HG02610 (cell line): ENCODE measurements around the gene DVL2.

Experiments used
- ATAC-seq: cut with Tn5 transposase; IDR thresholded peaks from one replicate; pipeline ENCODE4 v1.9.1; 2021; ENCODE audit warnings: mild to moderate bottlenecking, moderate library complexity; ENCODE audit not compliant: unreplicated experiment

Gene DVL2

DNA sequence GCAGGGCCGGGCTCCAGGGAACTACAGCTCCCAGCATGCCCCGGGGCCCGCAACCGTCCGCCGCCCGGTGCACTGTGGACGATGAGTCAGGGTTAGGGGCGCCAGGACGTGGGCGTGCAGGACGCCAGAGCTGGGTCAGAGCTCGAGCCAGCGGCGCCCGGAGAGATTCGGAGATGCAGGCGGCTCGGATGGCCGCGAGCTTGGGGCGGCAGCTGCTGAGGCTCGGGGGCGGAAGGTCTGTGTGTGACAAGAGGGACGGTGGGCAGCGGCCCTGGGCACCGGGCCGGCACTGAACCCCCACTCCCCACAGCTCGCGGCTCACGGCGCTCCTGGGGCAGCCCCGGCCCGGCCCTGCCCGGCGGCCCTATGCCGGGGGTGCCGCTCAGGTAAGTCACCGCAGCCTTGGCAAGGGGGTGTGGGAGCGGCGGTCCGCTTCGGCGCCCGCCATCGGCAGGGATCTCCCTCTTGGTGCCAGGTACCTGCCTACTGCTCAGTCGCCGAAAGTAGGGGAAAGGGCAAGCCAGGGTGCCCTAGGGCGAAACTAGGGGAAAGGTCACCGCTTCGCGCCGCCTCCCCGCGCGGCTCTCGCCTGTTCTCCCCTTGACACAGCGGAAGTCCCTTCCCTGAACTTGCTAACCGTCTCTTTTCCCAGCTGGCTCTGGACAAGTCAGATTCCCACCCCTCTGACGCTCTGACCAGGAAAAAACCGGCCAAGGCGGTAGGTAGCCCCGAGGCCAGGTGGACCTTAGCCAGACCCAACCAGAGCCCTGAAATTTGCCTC, 14.3 kb downstream of the DVL2 start, which contains the start of the genes ACADVL and DLG4:
ACADVL (plus strand) TSS at position 127 of the 781 bp plus-strand sequence; CDS start at position 174, 47 bp downstream.
DLG4 (minus strand) TSS at position 25 of the 781 bp plus-strand sequence.
- peak; percentile 65 for ATAC-seq

DNA sequence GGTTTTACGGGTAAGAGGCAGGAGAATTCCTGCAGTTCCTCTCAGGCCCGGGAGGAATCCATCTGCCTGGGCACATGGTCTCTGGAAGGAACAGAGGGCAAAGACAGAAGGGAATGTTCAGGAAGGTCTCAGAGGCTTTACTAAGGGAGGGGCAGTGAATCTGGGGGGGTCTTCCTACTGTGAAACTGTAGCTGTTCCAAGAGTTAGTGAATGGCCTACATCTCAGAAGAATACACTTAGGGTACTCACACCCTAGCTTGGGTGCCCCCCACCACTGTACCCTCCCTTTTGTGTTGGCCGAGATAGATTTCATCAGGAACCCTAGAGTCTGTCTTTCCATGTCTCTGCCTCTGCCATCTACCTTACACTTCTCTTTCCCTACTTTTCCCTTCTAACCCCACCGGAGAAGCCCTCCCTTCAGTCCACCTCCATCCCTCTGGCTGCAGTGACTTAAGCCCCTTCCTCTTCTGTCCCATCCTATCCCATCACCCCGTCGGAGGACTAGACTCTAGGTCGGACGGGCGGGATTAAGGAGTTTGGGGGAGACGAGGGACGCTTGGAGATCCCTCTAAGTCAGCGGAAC, 15.0 kb downstream of the DVL2 start:
- ATAC-seq, result no peak

DNA sequence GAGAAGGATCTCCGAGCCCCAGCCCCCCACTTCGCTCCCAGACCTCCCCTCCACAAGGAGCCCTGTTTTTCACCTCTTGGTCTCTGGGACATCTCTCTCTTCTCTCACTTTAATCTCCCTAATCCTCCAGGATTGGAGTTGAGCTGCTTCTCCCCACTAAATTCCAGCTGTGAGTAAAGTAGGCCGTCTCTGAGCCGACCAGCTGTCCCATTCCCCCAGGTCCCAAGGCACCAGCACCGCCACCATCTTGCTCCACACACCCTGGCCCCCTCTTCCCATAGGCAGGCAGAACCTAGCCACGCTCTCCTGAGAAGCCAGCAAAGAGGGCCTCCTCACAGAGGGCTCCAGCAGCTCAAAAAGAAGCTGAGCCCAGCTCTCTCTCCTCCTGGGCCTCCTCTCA, 15.6 kb downstream of the DVL2 start:
- ATAC-seq, result no peak

DNA sequence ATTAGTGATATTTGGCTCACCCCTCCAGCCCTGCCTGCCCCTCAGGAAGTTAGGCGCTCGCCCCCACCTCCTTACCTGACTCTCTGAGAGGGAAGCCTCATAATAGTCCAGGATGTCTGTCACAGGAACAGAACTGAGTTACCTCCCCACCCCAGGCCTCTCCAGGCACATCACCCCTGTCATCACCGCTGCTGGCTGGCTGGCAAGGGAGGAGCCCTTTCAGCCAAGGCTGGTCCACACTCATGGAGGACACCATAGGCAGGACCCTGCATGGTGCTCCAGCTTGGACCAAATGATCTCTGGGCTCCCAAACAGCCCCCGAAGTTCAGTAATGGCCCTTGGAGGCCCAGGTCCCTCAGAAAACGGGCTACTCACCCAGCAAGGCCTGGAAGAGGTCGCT, 16.2 kb downstream of the DVL2 start:
- no peak for ATAC-seq

DNA sequence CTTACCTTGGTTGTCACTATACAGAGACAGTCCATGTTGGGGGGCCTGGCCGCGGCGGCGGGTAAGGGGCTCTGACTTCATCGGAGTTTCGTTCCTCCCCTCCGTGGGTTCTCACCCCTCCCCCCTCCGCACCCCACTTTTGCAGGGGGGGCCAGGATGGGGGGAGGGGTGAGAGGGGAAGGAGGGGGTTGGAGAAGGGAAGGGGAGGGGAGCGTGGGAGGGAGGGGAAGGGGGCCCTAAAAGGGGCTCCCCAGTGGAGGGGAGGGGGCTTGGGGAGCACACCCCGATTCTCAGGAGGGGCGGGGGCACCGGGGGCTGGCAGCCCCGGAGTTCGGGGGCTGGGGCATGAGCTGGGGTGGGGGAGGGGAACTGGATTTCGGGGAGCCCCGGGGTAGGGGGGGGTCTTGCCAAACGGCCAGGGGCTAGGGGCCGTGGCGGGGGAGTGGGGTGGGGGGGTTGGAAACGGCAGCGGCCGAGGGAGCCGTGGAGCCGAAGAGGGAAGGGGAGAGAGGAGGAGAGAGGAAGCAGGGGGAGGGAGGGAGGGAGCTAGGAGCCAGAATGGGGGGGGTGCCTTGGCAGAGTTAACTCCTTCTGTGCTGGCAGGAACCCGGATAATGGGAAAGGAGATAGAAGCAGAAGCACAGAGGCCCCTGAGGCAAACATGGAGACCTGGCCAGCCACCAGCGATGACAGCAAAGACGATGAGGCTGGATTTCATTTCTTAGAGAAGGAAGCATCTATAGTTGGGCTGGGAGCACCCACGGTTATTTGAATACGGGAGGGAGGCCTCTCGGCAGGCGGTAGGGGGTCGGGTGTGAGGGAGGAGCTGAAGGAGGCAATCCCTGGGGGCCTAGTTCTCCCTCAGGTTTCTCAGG, 17.0 kb downstream of the DVL2 start:
- no peak for ATAC-seq

DNA sequence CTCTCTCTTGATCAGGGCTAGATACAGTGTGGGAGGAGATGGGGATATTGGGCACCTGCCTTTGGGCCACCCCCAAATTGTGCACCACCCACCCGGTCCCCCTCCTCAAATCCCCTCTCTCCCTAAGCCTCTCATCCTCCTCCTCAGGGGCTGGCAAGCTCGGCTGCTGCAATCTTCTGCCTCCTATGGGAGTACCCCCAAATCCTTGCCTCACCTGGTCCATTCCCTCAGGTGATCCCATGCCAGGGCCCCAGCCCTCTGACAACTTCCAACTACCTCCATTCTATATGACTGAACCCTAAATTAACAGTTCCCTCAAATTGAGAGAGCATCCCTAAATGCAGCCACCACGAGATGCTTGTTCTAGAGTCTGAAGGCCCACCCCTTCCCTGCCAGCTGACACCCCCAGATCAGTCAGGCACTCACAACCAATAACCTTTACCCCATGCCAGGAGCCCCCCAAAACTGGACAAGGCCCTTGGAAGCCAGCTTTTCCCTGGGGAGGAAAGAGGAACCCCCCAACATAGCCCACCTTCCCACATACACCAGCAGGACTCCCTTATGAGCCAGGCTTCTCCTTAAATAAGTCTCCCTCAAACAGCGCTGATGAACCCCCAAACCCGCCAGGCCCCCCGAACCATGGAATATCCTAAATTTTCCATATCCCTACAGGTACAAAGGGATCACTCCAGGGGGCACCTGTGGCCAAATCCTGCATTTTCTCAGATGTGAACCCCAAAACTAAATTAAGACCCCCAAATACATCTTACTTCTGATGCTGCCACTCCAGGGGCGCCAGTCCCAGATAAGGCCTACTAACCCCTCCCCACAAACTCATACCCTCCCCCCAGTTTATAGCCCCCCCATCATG, 17.8 kb downstream of the DVL2 start:
- ATAC-seq, result no peak

DNA sequence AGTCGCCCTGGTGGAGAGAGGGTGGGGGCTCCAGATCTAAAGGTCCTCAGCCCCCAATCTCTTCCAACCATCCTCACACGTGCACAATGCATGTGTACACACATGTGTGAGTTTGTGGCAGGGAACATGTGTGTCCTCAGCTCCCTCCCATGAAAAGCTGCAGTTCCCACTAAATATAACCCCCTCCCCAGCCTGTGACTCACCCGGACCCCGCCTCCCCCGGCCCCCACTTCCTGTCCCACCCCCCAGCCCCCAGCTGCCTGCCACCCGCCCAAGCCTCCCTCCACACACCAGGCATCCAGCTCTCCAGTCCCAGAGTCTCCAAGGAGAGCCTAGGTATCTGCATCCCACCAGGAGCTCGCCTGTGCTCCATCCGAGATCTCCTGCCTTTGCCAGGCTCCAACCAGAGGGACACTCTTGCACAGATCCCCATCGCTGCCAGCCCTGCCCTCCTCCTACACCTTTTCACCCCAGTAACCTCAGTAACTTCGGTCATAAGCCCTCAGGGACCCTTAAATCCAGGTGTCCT, 18.6 kb downstream of the DVL2 start:
- ATAC-seq, result no peak

DNA sequence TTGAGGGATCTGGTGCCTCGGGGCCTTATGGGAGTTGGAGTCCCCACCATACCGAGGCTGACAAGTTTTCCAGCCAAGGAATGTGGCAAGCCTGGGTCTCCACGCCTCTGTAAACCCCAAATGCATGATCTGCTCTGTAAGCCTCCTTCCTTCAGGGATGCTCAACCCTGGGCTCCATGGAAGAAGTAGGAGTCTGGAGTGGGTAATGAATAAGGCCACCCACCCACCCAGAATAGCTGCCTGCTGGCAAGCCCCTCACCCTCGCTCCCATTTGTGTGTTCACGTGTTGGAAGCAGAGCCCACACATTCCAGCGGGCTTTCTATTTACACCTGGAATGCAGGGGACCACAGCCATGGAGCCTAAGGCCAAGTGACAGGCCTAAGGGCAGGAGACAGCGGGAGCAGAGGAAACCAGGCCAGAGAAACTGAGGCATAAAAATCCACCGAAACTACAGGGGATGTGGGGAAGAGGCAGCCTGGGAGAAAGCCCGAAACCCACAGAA, 19.1 kb downstream of the DVL2 start:
- no peak for ATAC-seq

DNA sequence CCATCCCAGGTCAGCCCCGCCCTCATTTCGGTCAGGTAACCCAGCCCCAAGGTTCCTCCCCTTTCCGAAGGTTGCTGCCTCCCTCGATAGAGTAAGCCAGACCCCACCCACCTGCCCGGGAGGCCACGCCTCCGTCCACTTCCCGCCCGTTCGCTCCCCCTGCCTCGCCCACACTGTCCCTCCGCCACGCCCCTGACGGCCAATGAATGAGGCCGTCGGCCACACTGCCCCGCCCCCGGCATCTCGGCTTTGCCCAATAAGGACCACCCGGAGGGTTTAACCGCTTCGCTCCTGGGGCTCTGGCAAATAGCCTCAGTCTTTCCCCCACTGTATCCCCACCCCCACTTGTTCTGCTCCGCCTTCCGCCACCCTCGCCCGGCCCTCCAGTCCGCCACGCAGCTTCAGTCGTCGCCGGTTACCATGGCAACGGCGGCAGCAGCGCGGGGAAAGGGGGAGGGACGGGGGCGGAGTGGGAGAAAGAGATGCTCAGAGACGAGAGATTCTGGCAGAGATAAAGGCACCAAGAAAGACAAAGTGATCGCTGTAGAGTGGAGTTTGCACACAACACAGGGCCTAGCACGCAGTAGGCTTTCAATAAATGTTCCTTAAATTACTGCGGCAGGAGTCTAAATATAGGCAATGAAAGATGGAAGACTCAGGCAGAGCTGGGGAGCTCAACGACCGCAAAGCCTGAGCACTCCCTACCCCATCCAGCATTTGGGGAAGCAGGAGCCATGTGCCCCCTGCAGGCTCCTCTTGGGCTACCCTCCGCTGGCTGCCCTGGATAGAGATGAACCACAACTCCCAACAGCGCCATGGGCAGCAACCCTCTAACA, 19.8 kb downstream of the DVL2 start:
- peak; percentile 72 for ATAC-seq

DNA sequence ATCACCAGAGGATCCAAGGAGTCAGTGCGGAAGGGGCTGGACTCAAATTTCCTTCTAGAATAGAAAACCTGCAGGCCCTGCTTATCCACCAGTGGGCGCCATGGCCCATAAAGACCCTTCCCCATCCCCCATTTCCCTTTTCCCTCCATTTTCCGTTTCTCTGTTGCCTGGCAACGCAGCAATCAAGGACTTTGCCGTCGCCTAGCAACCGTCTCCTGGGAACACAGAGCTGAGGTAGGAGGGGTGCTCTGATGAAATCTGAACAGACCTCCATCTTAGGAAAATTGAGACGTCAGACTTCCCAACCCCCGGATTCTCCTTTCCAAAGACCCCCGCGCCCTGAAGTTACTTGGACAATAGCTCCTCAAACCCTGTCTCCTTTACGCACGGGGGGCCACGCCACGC, 20.4 kb downstream of the DVL2 start:
- no peak for ATAC-seq

DNA sequence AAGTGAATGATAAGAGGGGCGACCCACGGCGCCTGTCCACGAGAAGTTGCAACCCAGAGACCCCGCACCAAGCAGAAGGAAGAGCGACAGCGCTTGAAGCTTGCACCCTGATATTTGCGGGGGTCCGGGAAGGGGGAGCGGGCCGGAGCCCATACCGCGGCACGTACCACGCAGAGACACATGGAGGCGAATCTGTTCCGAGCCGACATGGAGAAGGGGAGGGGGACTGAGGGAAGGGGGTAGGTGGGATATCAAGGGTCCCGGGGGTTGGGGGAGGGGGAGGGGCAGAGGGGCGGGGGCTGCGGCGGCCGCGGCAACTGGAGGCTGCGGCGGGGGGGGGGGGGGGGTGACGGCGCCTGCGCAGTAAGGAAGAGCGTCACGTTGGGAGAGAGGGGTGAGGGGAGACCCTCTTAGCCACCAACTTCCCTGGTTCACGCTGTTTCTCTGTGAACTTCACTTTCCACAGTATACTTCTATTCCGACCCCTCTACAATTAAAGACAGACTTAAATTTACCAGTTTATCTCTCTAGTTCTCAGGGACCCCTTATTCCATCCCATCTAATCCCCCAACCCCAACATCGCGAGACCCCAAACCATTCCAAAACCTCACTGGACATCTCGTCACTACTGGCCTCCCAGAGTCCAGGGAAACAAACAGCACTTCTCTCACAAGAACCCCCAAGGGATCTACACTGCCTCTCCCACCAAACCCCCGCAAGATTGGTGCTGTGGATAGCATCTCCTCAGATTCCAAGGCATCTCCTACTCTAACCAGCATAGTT, 22.6 kb downstream of the DVL2 start:
- no peak for ATAC-seq

DNA sequence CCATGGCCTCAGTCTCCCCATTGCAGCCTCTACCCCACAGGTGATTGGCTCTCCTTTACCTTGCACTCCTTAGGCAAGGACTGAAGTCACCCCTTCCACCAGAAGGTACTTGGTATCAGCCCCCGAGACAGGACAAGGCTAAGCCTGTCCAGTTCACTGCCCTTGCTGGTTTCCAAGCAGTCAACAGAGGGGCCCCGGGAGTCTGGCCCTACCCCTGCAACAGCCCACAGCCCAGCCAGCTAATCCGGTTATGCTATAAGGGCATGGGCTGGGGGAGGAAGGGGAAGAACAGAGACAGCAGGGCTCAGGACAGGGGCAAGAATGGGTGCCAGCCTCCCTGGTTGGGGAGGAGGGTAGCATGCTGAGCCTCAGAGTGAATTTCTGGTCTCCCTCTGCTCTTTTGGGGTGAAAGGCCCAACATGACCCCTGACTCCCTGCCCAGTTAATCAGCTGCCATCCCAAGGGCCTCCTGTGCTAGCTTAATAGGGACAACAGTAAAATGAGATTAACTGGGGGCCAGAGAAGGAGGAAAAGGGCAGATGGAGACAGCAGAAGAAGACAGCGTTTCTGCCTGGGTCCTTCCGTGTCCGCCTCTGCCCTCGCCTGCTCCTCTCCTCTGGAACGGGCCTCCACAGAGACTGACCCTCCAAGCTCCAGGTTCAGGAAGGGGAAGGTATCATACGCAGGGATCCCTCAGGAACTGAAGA, 25.4 kb downstream of the DVL2 start:
- no peak for ATAC-seq

DNA sequence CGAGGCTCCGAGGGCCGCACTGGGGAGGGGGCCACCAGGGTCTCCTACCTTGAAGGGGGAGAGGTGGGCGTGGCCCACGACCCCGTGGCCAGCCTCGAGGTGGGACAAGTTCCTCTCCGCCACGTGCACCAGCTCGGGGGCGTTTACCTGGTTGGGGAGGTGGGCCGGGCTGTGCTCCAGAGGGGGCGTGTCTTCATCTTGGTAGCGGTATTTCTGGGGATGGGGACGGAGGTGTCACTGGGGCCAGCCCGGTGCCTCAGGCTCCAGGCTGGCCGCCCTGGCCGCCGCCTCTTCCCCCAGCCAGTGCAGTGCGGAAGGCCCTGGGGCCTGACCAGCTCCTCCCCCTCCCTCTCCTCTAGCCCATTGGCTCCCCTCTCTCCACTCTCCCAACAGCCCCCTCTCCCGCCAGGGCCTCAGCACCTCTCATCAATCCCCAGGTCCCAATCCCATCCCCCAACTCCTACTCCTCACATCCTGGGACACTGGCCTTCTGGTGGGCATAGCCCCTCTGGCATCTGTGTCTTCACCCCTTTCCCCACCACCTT, 26.2 kb downstream of the DVL2 start:
- no peak for ATAC-seq

DNA sequence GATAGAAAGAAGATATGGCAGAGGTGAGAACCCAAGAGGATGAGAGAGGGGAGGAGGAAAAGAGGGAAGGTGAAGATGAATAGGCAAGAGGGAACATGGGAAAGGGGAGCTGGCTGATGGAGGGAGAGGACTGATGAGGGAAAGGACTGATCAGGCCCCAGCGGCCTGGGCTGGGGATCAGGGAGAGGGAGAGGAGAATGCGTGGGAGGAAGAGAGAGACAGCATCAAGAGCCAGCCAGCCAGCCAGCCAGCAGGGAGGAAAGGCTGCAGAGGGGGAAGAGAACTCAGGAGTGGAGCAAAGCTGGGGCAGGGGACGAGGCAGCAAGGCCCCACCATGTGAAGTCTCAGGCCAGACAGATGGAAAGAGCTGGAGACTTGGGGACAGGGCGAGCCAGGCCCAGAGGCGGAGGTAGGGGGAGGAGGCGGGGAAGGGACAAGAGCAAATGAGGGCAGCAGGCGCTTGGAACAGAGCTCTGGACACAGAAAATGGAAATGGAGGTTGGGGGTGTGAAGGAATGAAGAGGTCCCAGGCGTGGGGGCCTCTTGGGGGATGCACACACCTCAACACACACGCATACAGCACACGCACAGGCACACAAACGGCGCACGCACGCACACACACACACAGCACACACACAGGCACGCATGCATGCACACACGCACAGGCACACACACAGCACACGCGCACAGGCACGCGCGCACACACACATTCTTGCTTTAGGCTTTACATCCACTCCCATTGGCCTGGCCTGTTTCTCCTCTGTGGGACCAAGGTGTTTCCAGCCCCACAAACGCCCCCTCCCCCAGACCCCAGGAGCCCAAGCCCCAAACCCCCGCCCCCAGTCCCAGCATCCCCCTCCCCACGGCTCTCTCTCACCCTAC, 27.0 kb downstream of the DVL2 start:
- ATAC-seq, result no peak

DNA sequence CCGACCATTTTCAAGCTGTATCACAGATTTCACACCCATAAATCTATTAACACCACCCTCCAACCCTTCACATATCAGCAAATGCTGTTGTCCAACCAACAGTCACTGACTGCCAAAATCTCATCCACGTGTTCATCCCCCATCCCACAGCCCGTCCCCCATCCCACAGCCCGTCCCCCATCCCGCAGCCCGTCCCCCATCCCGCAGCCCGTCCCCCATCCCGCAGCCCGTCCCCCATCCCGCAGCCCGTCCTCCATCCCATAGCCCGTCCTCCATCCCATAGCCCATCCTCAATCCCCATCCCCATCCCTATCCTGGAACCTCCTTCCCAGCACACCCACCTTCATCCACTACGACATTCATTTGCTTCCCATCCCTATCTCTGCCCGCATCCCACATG, 28.8 kb downstream of the DVL2 start:
- no peak for ATAC-seq

DNA sequence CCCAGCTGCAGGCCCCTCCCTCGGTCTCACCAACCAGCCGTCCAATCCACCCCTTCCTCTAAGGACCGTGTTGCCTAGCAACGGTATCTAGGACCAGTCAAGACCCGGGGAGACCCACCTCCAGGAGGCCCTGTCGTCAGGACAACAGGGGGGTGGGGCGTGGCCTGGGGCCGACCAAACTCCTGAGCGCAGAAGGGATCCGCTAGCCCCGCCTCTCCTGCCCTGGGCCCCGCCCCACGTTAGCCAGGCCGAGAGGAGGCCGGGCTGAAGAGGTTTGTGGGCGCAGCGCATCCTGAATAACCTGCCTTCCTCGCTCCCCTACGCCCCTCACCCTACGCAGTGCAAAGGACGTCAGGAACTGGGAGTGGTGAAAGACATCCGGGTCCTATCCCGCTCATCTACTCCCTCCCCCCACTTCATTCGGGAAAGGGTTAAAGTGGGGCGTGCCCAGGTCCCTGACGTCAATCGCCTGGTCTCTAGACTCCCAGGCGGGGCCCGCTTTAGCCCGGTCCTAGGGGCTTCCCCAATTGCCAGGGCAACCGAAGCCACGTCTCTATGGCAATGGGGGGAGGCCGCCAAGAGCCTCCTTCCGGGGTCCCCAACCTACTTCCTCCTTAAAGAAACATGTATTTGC, 29.4 kb downstream of the DVL2 start:
- peak; percentile 90 for ATAC-seq
